HepG2 (cell line): Measurements from ENCODE around the gene CCNB1. TPM values are rescaled to one million over a fixed set of nuclear protein-coding genes. Genes with fewer than 3 reads are reported as not detected.

Experiments
- ATAC-seq: fragments of 200-7000 bp; cut with Tn5 transposase; 3 replicates; pipeline ENCODE4 v1.9.1; 2020; ENCODE audit warnings: mild to moderate bottlenecking, moderate library complexity
- BruUV-seq: library from RNA; stranded (reverse); fragments of 400-500 nt; replicated peaks from 2 replicates; lab custom pipeline; 2021; lab: Mats Ljungman, UMichigan
- CTCF ChIA-PET: fragments of 300-600 bp; formaldehyde crosslinking; extraction: SDS; loops from one replicate; lab custom pipeline; 2021; ENCODE audit warnings: low total read pairs, inconsistent platforms, low intra/inter-chr PET ratio; lab: Yijun Ruan, JAX
- POLR2A ChIA-PET: fragments of 350-600 bp; sonication (Branson Sonifier 250); formaldehyde crosslinking; loops from one replicate; lab custom pipeline; 2020; ENCODE audit warnings: antibody characterized with exemption, inconsistent platforms; lab: Yijun Ruan, JAX
- DNase-seq: peaks from one replicate; pipeline ENCODE4 v3.0.0-alpha.2; 2015; ENCODE audit warnings: low spot score
- FAIRE-seq: peaks from 3 replicates; lab custom pipeline; 2011; peaks lifted over from hg19 to GRCh38; lab: Jason Lieb, UNC
- H2AFZ ChIP-seq: one replicate; pipeline ENCODE4 v1.6.1; 2011; ENCODE audit warnings: low read length, inconsistent platforms
- H3K27ac ChIP-seq: fragments of 300-600 bp; 3 replicates; pipeline ENCODE4 v1.8.0; 2011; ENCODE audit warnings: mixed run types, mild to moderate bottlenecking, mixed read lengths, low read length, inconsistent platforms; ENCODE audit not compliant: insufficient read depth; ENCODE audit errors: extremely low read length
- H3K27me3 ChIP-seq, 2 experiments: fragments of 200-600 bp in 1 of 2; 2 replicates in 1 of 2; 3 replicates in 1 of 2; pipeline versions ENCODE4 v1.6.0 to v1.8.0; 2011; ENCODE audit warnings: low read length in 2 of 2, mild to moderate bottlenecking in 2 of 2, moderate library complexity in 2 of 2, inconsistent platforms in 1 of 2; ENCODE audit not compliant: insufficient read depth in 2 of 2, control insufficient read depth in 1 of 2
- H3K36me3 ChIP-seq, 2 experiments: fragments of 200-600 bp in 1 of 2; replicated peaks in 1 of 2; 2 replicates in 1 of 2; 3 replicates in 1 of 2; pipeline versions ENCODE4 v1.5.1 to v1.8.0; 2011; ENCODE audit warnings: low read length in 2 of 2, inconsistent platforms in 1 of 2; ENCODE audit not compliant: insufficient read depth in 2 of 2, control insufficient read depth in 1 of 2
- H3K4me1 ChIP-seq: 2 replicates; pipeline ENCODE4 v1.5.1; 2012; ENCODE audit warnings: low read length, inconsistent platforms; ENCODE audit not compliant: insufficient read depth
- H3K4me2 ChIP-seq: 2 replicates; pipeline ENCODE4 v1.6.0; 2011; ENCODE audit warnings: low read depth, low read length, inconsistent platforms
- H3K4me3 ChIP-seq, 3 experiments: fragments of 200-600 bp in 1 of 3; sonication (generic), shearing (Covaris generic) in 1 of 3; replicated peaks in 1 of 3; 2 replicates each; pipeline ENCODE4 v1.5.1; 2011 to 2016; ENCODE audit warnings: low read length in 3 of 3, inconsistent platforms in 2 of 3, low read depth in 2 of 3, mild to moderate bottlenecking in 2 of 3, control low read depth in 1 of 3, mixed read lengths in 1 of 3; ENCODE audit not compliant: insufficient read depth in 1 of 3
- H3K79me2 ChIP-seq: one replicate; pipeline ENCODE4 v1.6.1; 2011; ENCODE audit warnings: low read length, inconsistent platforms; ENCODE audit not compliant: insufficient read depth
- H3K9ac ChIP-seq: 2 replicates; pipeline ENCODE4 v1.6.0; 2011; ENCODE audit warnings: mild to moderate bottlenecking, low read depth, low read length, inconsistent platforms; ENCODE audit not compliant: insufficient read depth
- H3K9me3 ChIP-seq: 2 replicates; pipeline ENCODE4 v1.5.1; 2012; ENCODE audit warnings: mild to moderate bottlenecking, low read length
- H4K20me1 ChIP-seq: 2 replicates; pipeline ENCODE4 v1.6.0; 2011; ENCODE audit warnings: inconsistent platforms, mild to moderate bottlenecking, low read length, moderate library complexity; ENCODE audit not compliant: insufficient read depth
- ARID5B ChIP-seq: IDR thresholded peaks from 2 replicates; pipeline ENCODE4 v1.4.0; 2020; ENCODE audit warnings: mild to moderate bottlenecking, missing genetic modification reagents
- ASH2L ChIP-seq: fragments of 300-600, 200-600 bp; sonication (generic); IDR thresholded peaks from 2 replicates; pipeline ENCODE4 v1.7.0; 2017; ENCODE audit warnings: low read depth, mild to moderate bottlenecking, moderate library complexity, mixed read lengths, low read length; ENCODE audit not compliant: insufficient read length
- ATAD3A ChIP-seq: sonication (generic); formaldehyde crosslinking; IDR thresholded peaks from 2 replicates; pipeline ENCODE4 v1.4.0; 2020; ENCODE audit warnings: missing genetic modification reagents
- CHCHD3 ChIP-seq: sonication (generic); formaldehyde crosslinking; IDR thresholded peaks from 2 replicates; pipeline ENCODE4 v1.8.0; 2022; ENCODE audit warnings: mild to moderate bottlenecking, missing genetic modification reagents, moderate library complexity
- CSRNP2 ChIP-seq: sonication (generic); formaldehyde crosslinking; conservative IDR thresholded peaks from 2 replicates; pipeline ENCODE4 v1.8.0; 2022; ENCODE audit warnings: low read depth, missing genetic modification reagents
- HMG20B ChIP-seq: conservative IDR thresholded peaks from 2 replicates; pipeline ENCODE4 v1.6.1; 2016; ENCODE audit warnings: missing genetic modification reagents, missing compliant biosample characterization
- KDM6A ChIP-seq: IDR thresholded peaks from 2 replicates; pipeline ENCODE4 v1.6.1; 2016; ENCODE audit warnings: low read depth
- NFATC3 ChIP-seq: sonication (generic); formaldehyde crosslinking; IDR thresholded peaks from 2 replicates; pipeline ENCODE4 v1.5.1; 2020; ENCODE audit warnings: mild to moderate bottlenecking, missing genetic modification reagents
- NFKB2 ChIP-seq: sonication (generic); formaldehyde crosslinking; IDR thresholded peaks from 2 replicates; pipeline ENCODE4 v1.4.0; 2020; ENCODE audit warnings: missing genetic modification reagents, borderline replicate concordance
- NFYC ChIP-seq: IDR thresholded peaks from 2 replicates; pipeline ENCODE4 v1.6.1; 2016; ENCODE audit warnings: missing genetic modification reagents, missing compliant biosample characterization
- U2AF1 ChIP-seq: fragments of 200-400 bp; formaldehyde crosslinking; optimal IDR thresholded peaks from 2 replicates; pipeline ENCODE3; 2017; ENCODE audit warnings: mild to moderate bottlenecking, low read depth, low read length
- ZFP62 ChIP-seq: sonication (generic); formaldehyde crosslinking; IDR thresholded peaks from 2 replicates; pipeline ENCODE4 v1.4.0; 2020; ENCODE audit warnings: missing genetic modification reagents
- ZNF275 ChIP-seq: sonication (generic); formaldehyde crosslinking; IDR thresholded peaks from 2 replicates; pipeline ENCODE4 v1.8.0; 2022; ENCODE audit warnings: missing genetic modification reagents, mild to moderate bottlenecking, inconsistent platforms, borderline replicate concordance
- ZNF501 ChIP-seq: sonication (generic); formaldehyde crosslinking; IDR thresholded peaks from 2 replicates; pipeline ENCODE4 v1.5.1; 2020; ENCODE audit warnings: mild to moderate bottlenecking, moderate library complexity, missing genetic modification reagents
- WGBS: methylation state at CpG from one replicate; pipeline ENCODE4 v1.1.6; 2017; ENCODE audit warnings: low lambda C conversion rate; 5-methylcytosine and 5-hydroxymethylcytosine counted together
- in situ Hi-C: cut with HindIII; loops from 2 replicates; pipeline ENCODE4 v1.10.0; 2017; ENCODE audit warnings: low pct_unique_long_range_greater_than_20kb; ENCODE audit not compliant: extremely low pct_ligation_motif_present
- intact Hi-C: fragments of 100-400 bp; cut with micrococcal nuclease; formaldehyde crosslinking; loops from one replicate; pipeline ENCODE4 v1.10.0; 2022; ENCODE audit not compliant: unreplicated experiment
- polyA plus RNA-seq, 8 experiments: library from polyadenylated mRNA; depleted of rRNA in 3 of 8; stranded (reverse) in 7 of 8; unstranded in 1 of 8; fragments of >200 nt; fragmentation: Illumina TruSeq in 4 of 8; extraction: Trizol in 4 of 8; gene quantifications; 2 replicates each; pipeline versions ENCODE4 v1.2.1 to v1.2.3, GENCODE V29; 2011 to 2016; ENCODE audit warnings: low read depth in 4 of 8, missing spikeins in 1 of 8, mixed read lengths in 1 of 8; ENCODE audit not compliant: insufficient read depth in 1 of 8
- total RNA-seq, 5 experiments: library from RNA; depleted of rRNA; stranded (reverse); fragments of >200 nt; fragmentation: Illumina TruSeq; extraction: Trizol; gene quantifications; 2 replicates each; pipeline ENCODE4 v1.2.3, GENCODE V29; 2016; ENCODE audit warnings: low read depth in 1 of 5

CCNB1 gene
- total and polyA plus RNA-seq, 2 of the 13 experiments (the other 11 are each of a cell fraction or from before 2014, with no cell fraction given) = 82.3 to 316 TPM

GRCh38 chr5:69156456-69156855 is 10.5 kb upstream of the CCNB1 start:
- no peak for DNase-seq
- no peaks in the 10 kb centered on the region for H3K9me3 ChIP-seq
- H3K27me3 ChIP-seq = no peaks in the 10 kb centered on the region; a peak in 1 of 5 replicates
- 87% methylated on average over 11 of the region's 11 CpGs for WGBS
- no peak for ATAC-seq
- no peak for TF ChIP-seq NFYC
- no peak for TF ChIP-seq HMG20B (CRISPR knock-in tag)
- TF ChIP-seq KDM6A = no peak
- no peak for TF ChIP-seq ZFP62 (CRISPR knock-in tag)
- no peak for TF ChIP-seq ZNF501
- no peak for TF ChIP-seq ZNF275 (CRISPR knock-in tag)
- TF ChIP-seq CHCHD3 (CRISPR knock-in tag) = no peak
- no peak for TF ChIP-seq NFKB2 (CRISPR knock-in tag)
- no peak for TF ChIP-seq U2AF1
- no peak for TF ChIP-seq ASH2L
- TF ChIP-seq CSRNP2 (CRISPR knock-in tag) = no peak
- no peak for TF ChIP-seq NFATC3 (CRISPR knock-in tag)
- TF ChIP-seq ARID5B (CRISPR knock-in tag) = no peak
- TF ChIP-seq ATAD3A (CRISPR knock-in tag) = no peak
- in situ Hi-C loops = no loop called here
- ChIA-PET POLR2A (no interaction called here), CTCF (no interaction called here)
- H2AFZ ChIP-seq = no peak overlapping the region
- FAIRE-seq = no peak
- intact Hi-C loops = no loop called here
- no TSS peak for BruUV-seq
- H3K4me1 ChIP-seq = no peaks in the 10 kb centered on the region
- no peak overlapping the region for H3K9ac ChIP-seq
- H3K79me2 ChIP-seq = no peaks in the 10 kb centered on the region
- H3K36me3 ChIP-seq = no peaks in the 10 kb centered on the region
- no peak overlapping the region for H3K27ac ChIP-seq
- no peaks in the 10 kb centered on the region for H4K20me1 ChIP-seq
- no peak overlapping the region for H3K4me3 ChIP-seq
- no peak overlapping the region for H3K4me2 ChIP-seq
